Measurements from ENCODE around the gene PGA3.
"Not testable (repeated sequence)": the region's sequence is repeated elsewhere in the genome, so short reads cannot be mapped to it uniquely, and the experiment has no call there.

PGA3 gene

GRCh38 chr11:61171907-61172306 is 31.4 kb upstream of the PGA3 start:
- DNase-seq (ENCODE audit: low read depth in 3 of 3), result no peak

- no peak for DNase-seq (ENCODE audit: low read depth in 3 of 3)
These were observed 31.0 kb upstream of the PGA3 start for GRCh38 chr11:61172356-61172755.

- no peak for DNase-seq (ENCODE audit: low read depth in 3 of 3)
These were observed 30.4 kb upstream of the PGA3 start for GRCh38 chr11:61172888-61173287.

GRCh38 chr11:61173456-61173855 is 29.9 kb upstream of the PGA3 start:
- DNase-seq (ENCODE audit: low read depth in 3 of 3), result no peak

GRCh38 chr11:61174273-61174672 is 29.0 kb upstream of the PGA3 start:
- DNase-seq (ENCODE audit: low read depth in 3 of 3), result no peak

GRCh38 chr11:61174949-61175348 is 28.4 kb upstream of the PGA3 start:
- DNase-seq (ENCODE audit: low read depth in 3 of 3), result no peak

GRCh38 chr11:61176446-61176845 is 26.9 kb upstream of the PGA3 start:
- no peak for DNase-seq (ENCODE audit: low read depth in 3 of 3)

- not testable (repeated sequence) for DNase-seq (ENCODE audit: low read depth in 3 of 3)
These were observed 23.1 kb upstream of the PGA3 start for GRCh38 chr11:61180205-61180604.

- no peak for DNase-seq (ENCODE audit: low read depth in 3 of 3)
These were observed 21.8 kb upstream of the PGA3 start for GRCh38 chr11:61181489-61181888.

- no peak for DNase-seq (ENCODE audit: low read depth in 3 of 3)
These were observed 19.7 kb upstream of the PGA3 start for GRCh38 chr11:61183645-61184044.

- DNase-seq (ENCODE audit: low read depth in 3 of 3), result no peak
These were observed 16.8 kb upstream of the PGA3 start for GRCh38 chr11:61186504-61186903.

GRCh38 chr11:61187505-61188130 is 15.7 kb upstream of the PGA3 start:
- DNase-seq (ENCODE audit: low read depth in 3 of 3), result peak; percentile 58 to 68 (median 59)

- no peak for DNase-seq (ENCODE audit: low read depth in 3 of 3)
These were observed 13.4 kb upstream of the PGA3 start for GRCh38 chr11:61189933-61190332.

- DNase-seq (ENCODE audit: low read depth in 3 of 3), result no peak
These were observed 9.7 kb upstream of the PGA3 start for GRCh38 chr11:61193596-61193995.

- DNase-seq (ENCODE audit: low read depth in 3 of 3), result no peak
These were observed 9.1 kb upstream of the PGA3 start for GRCh38 chr11:61194169-61194671.

- DNase-seq (ENCODE audit: low read depth in 3 of 3), result no peak
These were observed 8.2 kb upstream of the PGA3 start for GRCh38 chr11:61194981-61195695.

- DNase-seq (ENCODE audit: low read depth in 3 of 3), result no peak
These were observed 7.6 kb upstream of the PGA3 start for GRCh38 chr11:61195719-61196118.

- no peak for DNase-seq (ENCODE audit: low read depth in 3 of 3)
These were observed 5.0 kb upstream of the PGA3 start for GRCh38 chr11:61198361-61198760.

- no peak for DNase-seq (ENCODE audit: low read depth in 3 of 3)
These were observed 4.3 kb upstream of the PGA3 start for GRCh38 chr11:61198948-61199523.

- no peak for DNase-seq (ENCODE audit: low read depth in 3 of 3)
These were observed 1.8 kb upstream of the PGA3 start for GRCh38 chr11:61201476-61201875.

GRCh38 chr11:61203873-61204272 is 558 bp downstream of the PGA3 start:
- not testable (repeated sequence) for DNase-seq (ENCODE audit: low read depth in 3 of 3)

- not testable (repeated sequence) for DNase-seq (ENCODE audit: low read depth in 3 of 3)
These were observed 1.3 kb downstream of the PGA3 start for GRCh38 chr11:61204502-61205059.
